NAMALWA (cell line): ENCODE data around the gene SPATA16.
"Not testable (repeated sequence)": the region's sequence is repeated elsewhere in the genome, so short reads cannot be mapped to it uniquely, and the experiment has no call there.

ENCODE experiments used
- DNase-seq: peaks from one replicate; pipeline ENCODE4 v3.0.0-alpha.2; 2015; ENCODE audit warnings: low spot score

The SPATA16 gene

GRCh38 chr3:173004681-173005080 lies 136.4 kb downstream of the SPATA16 start:
- DNase-seq, result no peak

DNA sequence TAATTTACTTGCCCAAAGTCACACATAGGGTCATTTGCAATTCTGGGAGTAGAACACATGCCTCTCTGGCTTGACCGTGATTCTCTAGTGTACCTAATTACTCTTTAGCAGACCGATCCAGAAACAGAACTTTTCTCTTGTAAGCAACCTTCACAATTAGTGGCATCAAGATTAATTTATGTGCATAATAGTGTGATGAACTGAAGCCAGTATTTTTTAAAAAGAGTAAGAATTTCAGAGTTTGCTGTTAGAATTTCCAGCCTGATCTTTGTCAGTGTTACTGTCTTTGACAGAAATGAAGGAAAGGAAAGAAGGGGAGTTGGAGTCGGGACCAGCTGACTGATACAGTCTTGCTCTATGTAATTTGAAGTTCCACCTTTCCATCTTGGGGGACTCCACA lies 137.1 kb downstream of the SPATA16 start:
- DNase-seq, result no peak

GRCh38 chr3:173003471-173003870 lies 137.6 kb downstream of the SPATA16 start:
- DNase-seq, result no peak

GRCh38 chr3:173001622-173002021 lies 139.4 kb downstream of the SPATA16 start:
- DNase-seq, result no peak

- DNase-seq, result no peak
Measured at GRCh38 chr3:173000553-173000952, 140.5 kb downstream of the SPATA16 start.

- DNase-seq, result no peak
Measured at GRCh38 chr3:172993412-172993811, 147.6 kb downstream of the SPATA16 start.

DNA sequence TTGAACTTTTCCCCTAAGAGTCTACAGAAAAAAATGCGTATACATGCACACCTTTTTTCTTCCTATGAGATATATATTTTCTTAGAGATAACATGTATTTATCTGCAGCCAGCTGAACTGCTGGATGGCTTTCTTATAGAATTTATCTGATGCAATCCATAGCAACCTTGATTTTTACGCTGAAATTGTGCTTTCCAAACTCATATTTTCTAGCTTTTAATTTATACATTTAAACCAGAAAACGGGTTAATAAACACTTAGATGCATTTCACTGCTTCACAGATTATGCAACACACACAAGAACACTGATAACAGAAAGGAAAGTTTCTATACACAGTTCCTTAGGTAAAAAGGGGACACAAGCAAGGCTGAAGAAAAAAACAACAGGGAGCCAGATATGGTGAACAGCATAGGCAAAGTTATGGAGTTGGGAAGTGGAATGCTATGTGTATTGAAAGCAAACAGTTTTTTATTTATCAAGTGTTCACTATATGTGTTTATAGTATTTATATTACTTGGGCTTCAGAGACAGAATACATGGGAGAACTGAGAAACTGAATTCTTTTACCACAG lies 149.5 kb downstream of the SPATA16 start:
- DNase-seq, result no peak

DNA sequence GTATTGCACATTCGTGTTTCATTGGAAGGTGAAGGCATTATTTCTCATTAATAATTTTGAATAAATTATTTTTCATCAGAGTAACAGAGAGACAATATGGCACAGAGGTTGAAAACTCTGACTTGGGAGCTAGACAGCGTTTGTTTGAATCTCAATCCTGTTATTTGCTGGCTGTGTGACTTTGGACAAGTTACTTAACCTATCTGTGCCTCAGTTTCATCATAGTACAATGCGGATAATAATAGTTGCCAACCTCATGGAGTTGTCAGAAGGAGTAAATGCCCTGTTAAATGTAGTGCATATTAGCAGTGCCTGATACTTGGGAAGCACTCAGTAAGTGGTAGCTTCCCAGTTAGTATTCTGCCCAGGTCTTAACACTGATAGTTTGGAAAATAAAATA lies 151.7 kb downstream of the SPATA16 start:
- DNase-seq, result no peak

GRCh38 chr3:172987273-172987672 lies 153.8 kb downstream of the SPATA16 start:
- no peak for DNase-seq

DNA sequence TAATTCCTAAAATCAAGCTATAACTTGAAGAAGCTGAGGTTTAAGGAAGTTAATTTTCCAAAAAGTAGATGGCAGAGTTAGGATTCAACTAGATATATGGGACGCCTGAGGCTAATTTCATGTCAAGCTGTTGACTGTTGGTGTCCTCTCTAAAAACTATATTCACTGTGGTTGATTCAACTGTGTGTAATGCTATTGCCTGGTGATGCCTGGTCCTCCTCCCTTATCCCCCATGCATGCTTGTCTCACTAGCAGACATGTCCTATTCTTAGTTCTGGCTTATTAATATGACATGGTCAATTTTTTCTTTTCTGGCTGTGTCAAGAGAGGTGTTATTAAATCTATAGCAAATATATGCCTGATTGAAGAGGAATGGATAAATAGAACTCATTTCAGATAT lies 156.1 kb downstream of the SPATA16 start:
- DNase-seq, result no peak

- DNase-seq, result peak; percentile 43
Measured at GRCh38 chr3:172982736-172983364, 158.2 kb downstream of the SPATA16 start.

GRCh38 chr3:172981407-172981983 lies 159.5 kb downstream of the SPATA16 start:
- no peak for DNase-seq

DNA sequence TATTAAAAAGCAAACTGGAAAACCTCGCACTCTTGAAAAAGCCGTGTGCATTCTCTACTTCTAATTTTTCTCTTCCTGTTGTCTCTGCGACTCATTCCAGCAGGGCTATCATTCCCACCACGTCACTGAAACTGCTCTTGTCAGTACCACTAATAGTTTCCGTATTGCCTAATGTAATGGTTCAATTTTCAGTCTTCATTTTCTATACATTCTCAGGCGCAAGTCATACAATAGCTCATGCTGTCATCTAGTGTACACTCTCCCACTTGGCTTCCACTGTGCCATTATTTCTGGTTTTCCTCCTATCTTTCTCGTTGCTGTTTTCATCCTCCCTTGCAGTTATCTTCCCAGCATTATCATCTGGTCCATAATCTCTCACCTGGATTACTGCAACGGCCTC lies 160.2 kb downstream of the SPATA16 start:
- no peak for DNase-seq

DNA sequence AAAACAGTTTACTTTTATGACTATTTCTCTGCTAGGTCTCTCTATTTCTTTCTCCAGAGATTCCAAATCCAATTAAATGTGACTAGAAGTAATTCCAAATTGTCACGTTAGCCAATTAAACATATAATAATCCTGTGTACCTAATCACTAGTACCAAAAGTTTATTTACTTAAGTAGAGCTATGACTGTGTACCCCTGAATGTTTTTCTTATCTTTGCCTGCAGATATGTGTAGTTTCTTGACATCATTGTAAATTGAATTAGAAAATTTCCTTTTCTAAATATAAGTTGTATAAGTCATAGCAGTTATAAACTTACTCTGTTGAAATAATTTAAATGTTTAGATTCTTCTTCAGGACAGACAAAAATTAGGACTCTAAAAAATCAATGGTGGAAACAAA lies 163.3 kb downstream of the SPATA16 start:
- DNase-seq, result no peak

DNA sequence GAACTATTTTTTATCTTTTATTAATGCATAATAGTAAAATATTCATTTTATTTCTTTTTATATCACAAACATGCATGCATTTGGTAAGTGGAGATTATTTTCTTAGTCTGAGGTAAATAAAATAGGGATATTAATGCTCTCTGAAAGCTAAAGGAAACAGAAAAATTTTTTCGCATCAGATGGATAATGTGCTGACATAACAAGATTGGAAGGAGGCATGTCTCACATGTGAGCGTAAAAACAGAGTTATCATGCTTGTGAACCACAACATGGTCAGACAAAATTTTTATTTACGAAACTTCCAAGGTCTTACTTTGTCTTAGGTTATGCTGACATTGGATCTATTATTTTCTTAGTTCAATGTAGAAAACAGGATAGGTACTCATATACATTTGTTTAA lies 166.1 kb downstream of the SPATA16 start:
- DNase-seq, result no peak

DNA sequence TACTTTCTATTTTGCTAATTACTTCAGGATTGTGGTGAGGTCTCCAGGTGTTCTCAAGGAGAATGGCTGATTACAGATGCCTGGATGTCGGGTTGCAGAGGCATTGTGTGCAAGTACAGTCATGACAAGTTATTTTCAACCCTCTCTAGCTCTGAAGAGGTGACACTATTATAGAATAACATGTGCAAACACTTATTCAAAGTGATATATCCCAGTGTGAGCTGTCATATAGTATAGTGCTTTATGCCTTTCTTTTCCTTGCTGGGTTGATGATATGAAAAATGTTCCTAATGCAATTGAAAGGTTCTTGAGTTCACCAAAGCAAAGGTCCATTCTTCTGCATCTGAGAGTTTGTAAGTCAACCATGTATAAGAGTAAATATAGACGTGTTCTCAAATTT lies 167.2 kb downstream of the SPATA16 start:
- no peak for DNase-seq

- DNase-seq, result no peak
Measured at GRCh38 chr3:172972717-172973116, 168.3 kb downstream of the SPATA16 start.

DNA sequence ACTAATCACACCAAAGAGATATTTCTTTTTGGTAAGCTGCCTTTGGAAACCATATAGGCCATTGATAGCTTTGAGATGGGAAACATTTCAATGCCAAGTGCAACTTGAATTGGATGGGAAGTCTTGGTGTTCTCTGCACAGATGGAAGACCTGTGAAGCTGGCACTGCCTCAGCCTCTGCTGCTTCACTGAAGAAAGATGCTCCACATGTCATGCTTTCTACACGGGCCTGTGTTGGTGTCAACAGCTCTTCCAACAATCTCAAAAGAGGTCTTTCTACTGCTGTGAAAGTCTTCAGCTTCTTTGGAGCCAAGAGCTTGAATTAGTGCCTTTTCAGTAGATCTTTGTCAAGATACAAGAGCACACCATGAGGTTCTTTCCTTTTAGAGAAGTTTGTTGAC lies 169.0 kb downstream of the SPATA16 start:
- DNase-seq, result no peak

DNA sequence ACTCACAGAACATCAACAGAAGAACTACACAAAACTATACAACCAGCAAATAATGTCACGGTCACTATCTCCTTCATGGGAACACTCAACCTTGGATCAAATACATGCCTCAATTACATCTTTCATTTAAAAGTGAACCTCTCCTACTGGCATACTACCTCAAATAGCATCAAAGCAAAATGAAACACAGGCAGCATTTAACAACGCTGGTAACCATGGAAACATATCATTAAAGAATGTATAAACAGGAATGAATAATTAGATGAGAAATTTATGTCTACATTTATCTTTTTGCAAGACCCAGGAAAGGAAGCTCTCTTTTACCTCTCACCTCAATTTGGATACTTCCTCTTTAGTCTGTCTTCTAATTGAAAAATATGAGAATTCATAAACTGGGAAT lies 172.4 kb downstream of the SPATA16 start:
- no peak for DNase-seq

DNA sequence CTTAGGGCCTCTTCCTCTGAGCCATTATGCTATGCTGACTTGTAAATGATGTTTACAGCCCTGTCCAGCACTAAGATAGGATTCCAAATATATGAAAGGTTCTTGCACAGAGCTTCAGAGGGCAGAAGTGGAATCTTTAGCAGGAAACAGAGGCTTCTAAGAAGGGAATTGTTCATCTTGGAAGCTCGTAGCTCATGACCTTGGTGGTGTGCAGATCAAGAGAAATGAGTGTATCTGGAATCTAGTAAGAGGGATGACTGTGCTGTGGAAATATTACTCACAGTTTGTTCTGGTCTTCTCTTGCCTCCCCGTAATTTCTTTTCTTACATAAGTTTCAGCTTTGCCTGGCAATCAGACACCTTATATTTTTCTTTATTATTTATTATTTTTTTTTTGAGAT lies 175.8 kb downstream of the SPATA16 start:
- no peak for DNase-seq

DNA sequence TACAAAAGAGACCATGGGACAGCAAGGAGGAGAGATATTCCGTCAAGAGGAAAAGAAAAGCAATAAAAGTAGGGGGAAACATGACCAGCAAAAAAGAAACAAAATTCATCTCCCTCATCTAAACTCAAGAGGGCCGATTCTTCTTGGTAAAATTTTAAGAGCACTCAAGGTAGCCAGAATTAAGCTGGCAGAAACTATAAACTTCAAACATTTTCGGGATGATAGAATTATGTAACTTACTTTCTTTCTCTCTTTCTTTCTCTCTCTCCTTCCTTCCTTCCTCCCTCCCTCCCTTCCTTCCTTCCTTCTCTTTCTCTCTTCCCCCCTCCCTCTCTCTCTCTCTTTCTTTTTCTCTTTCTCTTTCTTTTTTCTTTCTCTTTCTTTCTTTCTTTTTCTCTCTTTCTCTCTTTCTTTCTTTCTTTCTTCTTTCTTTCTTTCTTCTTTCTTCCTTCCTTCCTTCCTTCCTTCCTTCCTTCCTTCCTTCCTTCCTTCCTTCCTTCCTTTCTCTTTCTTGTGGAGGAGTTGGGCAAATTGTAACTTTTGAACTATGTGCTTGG lies 180.3 kb downstream of the SPATA16 start:
- DNase-seq, result not testable (repeated sequence)

- no peak for DNase-seq
Measured at GRCh38 chr3:172958565-172958964, 182.5 kb downstream of the SPATA16 start.

GRCh38 chr3:172953571-172953970 lies 187.5 kb downstream of the SPATA16 start:
- no peak for DNase-seq

DNA sequence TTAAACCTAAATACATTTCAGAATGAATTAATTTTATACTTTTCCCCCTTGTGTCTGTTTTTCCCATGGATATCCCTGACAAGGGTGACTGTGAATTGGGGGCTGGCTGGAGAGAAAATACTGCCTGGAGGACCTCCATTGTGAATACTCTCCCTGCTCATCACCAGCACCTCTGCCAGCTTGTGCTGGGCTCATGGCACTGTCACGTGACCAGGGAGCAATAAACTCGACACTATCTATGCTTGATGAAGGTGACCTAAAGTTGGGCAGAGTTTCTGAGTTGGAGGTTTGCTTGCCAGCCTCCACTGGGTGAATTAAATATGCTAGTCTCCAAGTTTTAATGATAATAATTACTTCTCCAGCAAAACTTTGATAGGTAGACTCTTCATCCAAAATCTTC lies 189.5 kb downstream of the SPATA16 start:
- DNase-seq, result no peak
